A673 (cell line): ENCODE results near the gene USP25. TPM values are rescaled to one million over a fixed set of nuclear protein-coding genes. Genes with fewer than 3 reads are reported as not detected.

Source experiments
- BruUV-seq: library from RNA; stranded (reverse); fragments of 400-500 nt; replicated peaks from 2 replicates; lab custom pipeline; 2021; lab: Mats Ljungman, UMichigan
- CTCF ChIA-PET: fragments of 300-600 bp; sonication (Branson Sonifier 250); formaldehyde crosslinking; loops from one replicate; lab custom pipeline; 2022; ENCODE audit warnings: antibody characterized with exemption; lab: Charles Lee
- POLR2A ChIA-PET: fragments of 300-600 bp; sonication (Branson Sonifier 250); formaldehyde crosslinking; loops from one replicate; lab custom pipeline; 2022; ENCODE audit warnings: antibody characterized with exemption; ENCODE audit not compliant: low non-redundant PET; lab: Charles Lee
- DNase-seq: peaks from one replicate; pipeline ENCODE4 v3.0.0-alpha.2; 2015; ENCODE audit warnings: low spot score
- H3K27ac ChIP-seq: fragments of 200-600 bp; sonication (generic); 2 replicates; pipeline ENCODE4 v1.5.1; 2016; ENCODE audit warnings: mixed run types, low read depth, mild to moderate bottlenecking, mixed read lengths, antibody characterized with exemption, low read length; ENCODE audit not compliant: poor library complexity, severe bottlenecking
- H3K27me3 ChIP-seq: fragments of 200-600 bp; sonication (generic); replicated peaks from 2 replicates; pipeline ENCODE4 v1.6.1; 2017; ENCODE audit warnings: mixed run types, low read depth, mild to moderate bottlenecking, mixed read lengths, antibody characterized with exemption, low read length; ENCODE audit not compliant: insufficient read depth, poor library complexity
- H3K36me3 ChIP-seq: fragments of 200-600 bp; sonication (generic); 2 replicates; pipeline ENCODE4 v1.6.1; 2016; ENCODE audit warnings: mixed run types, mild to moderate bottlenecking, mixed read lengths, antibody characterized with exemption, low read length; ENCODE audit not compliant: insufficient read depth, poor library complexity, severe bottlenecking
- H3K4me1 ChIP-seq: fragments of 200-600 bp; sonication (generic); 2 replicates; pipeline ENCODE4 v1.6.1; 2017; ENCODE audit warnings: mixed run types, mild to moderate bottlenecking, mixed read lengths, antibody characterized with exemption, low read length; ENCODE audit not compliant: insufficient read depth, poor library complexity, severe bottlenecking
- H3K4me3 ChIP-seq: fragments of 200-600 bp; sonication (generic); 2 replicates; pipeline ENCODE4 v1.5.1; 2016; ENCODE audit warnings: low read depth, mixed run types, mild to moderate bottlenecking, mixed read lengths, low read length; ENCODE audit not compliant: poor library complexity, severe bottlenecking
- H3K9me3 ChIP-seq: fragments of 200-600 bp; sonication (generic); 2 replicates; pipeline ENCODE4 v1.6.1; 2016; ENCODE audit warnings: mixed run types, low read depth, mild to moderate bottlenecking, mixed read lengths, antibody characterized with exemption, low read length; ENCODE audit not compliant: poor library complexity, severe bottlenecking
- EZH2 ChIP-seq: fragments of 200-600 bp; sonication (generic); IDR thresholded peaks from 2 replicates; pipeline ENCODE4 v1.6.1; 2017; ENCODE audit warnings: borderline replicate concordance, low read depth, mild to moderate bottlenecking, mixed read lengths, antibody characterized with exemption, low read length; ENCODE audit not compliant: poor library complexity, severe bottlenecking
- intact Hi-C: fragments of 100-400 bp; cut with micrococcal nuclease; formaldehyde crosslinking; loops from one replicate; pipeline ENCODE4 v1.10.0; 2022; ENCODE audit not compliant: unreplicated experiment
- total RNA-seq: library from RNA; stranded (reverse); gene quantifications from 2 replicates; pipeline ENCODE4 v1.2.3, GENCODE V29; 2021
- TF ChIP-seq, protein P1 (sequence below): fragments of 300-800, 200-600 bp; sonication (generic); conservative IDR thresholded peaks from 2 replicates; pipeline ENCODE4 v1.5.1; 2017; ENCODE audit warnings: low read depth, mild to moderate bottlenecking, antibody characterized with exemption, low read length, moderate library complexity, mixed read lengths

Gene USP25
- total RNA-seq, 1 experiment from 2014 or later, result 27.5 TPM

DNA sequence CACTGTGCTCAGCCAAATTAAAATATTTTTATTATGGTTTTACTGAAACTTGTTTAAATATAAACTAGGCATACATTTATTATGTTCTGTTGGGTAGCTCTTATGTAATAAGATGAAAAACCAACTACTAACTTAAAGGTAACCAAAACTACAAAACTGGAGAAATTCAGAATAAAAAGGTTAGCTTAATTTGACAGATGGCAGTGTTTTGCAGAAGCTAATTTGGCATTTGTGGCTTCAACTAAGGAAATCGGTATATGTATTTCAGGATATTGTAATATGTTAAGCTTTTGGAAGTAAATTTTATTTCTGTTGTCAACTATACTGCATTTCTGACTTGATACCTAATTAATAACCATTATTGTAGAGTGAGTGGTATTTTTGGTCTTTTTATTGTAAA lies 18.8 kb downstream of the USP25 start:
- H3K9me3 ChIP-seq, result no peaks in the 10 kb centered on the region
- DNase-seq, result no peak
- TF ChIP-seq, protein P1, sequence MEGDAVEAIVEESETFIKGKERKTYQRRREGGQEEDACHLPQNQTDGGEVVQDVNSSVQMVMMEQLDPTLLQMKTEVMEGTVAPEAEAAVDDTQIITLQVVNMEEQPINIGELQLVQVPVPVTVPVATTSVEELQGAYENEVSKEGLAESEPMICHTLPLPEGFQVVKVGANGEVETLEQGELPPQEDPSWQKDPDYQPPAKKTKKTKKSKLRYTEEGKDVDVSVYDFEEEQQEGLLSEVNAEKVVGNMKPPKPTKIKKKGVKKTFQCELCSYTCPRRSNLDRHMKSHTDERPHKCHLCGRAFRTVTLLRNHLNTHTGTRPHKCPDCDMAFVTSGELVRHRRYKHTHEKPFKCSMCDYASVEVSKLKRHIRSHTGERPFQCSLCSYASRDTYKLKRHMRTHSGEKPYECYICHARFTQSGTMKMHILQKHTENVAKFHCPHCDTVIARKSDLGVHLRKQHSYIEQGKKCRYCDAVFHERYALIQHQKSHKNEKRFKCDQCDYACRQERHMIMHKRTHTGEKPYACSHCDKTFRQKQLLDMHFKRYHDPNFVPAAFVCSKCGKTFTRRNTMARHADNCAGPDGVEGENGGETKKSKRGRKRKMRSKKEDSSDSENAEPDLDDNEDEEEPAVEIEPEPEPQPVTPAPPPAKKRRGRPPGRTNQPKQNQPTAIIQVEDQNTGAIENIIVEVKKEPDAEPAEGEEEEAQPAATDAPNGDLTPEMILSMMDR, result no peak
- TF ChIP-seq EZH2, result no peak
- CTCF ChIA-PET, result no interaction called here
- no TSS peak for BruUV-seq
- H3K4me3 ChIP-seq, result no peak overlapping the region
- peaks cover 21% of the 10 kb centered on the region for H3K4me1 ChIP-seq
- no peaks in the 10 kb centered on the region for H3K36me3 ChIP-seq
- H3K27ac ChIP-seq, result peak overlapping the region; percentile 11
- intact Hi-C loops, result no loop called here
- H3K27me3 ChIP-seq, result no peaks in the 10 kb centered on the region
- POLR2A ChIA-PET, result interaction anchor here (0.7 kb wide), 1 partner anchor 23 kb away, joined by 3 read pairs; no protein-coding TSS in a partner anchor

DNA sequence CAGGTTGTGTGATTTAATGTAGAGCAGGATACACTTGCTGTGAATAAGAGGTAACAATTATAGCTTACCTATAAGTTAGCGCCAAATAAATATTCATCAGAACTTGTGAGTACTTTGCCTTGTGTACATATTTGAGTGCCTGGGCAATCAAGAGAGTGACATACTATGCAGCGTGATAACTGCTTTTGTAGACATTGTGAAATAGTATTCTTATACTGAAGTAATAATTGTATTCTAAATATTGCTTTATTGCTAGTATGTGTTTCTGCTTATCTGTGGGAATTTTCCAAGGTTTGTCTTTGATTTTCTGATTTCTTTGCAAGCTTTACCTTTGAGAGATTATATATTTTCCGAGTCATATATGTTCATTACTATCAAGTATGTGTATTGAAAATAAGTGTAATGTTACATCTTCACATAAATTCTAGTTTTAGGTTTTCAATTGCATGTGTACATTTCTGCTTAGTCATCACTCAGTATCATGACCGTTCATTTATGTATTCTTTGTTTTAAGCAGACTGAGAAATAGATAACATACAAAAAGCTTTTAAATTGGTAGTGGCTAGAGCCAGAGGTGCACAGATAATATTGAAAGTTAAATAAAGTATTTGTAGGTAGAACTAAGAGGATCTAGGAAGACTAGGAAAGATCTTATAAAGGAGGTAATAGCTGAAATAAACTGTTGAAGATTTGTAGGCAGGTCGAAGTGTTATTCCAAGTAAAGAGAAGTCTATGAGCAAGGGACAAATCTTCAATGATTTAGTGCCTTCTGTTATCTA lies 19.5 kb downstream of the USP25 start:
- DNase-seq, result no peak
- intact Hi-C loops, result no loop called here
- ChIA-PET POLR2A (interaction anchor here (0.7 kb wide), 1 partner anchor 22 kb away, joined by 3 read pairs; no protein-coding TSS in a partner anchor), CTCF (no interaction called here)
- no peaks in the 10 kb centered on the region for H3K36me3 ChIP-seq
- peaks cover 21% of the 10 kb centered on the region for H3K4me1 ChIP-seq
- TF ChIP-seq, protein P1, result no peak
- TF ChIP-seq EZH2, result no peak
- no peak overlapping the region for H3K4me3 ChIP-seq
- no peaks in the 10 kb centered on the region for H3K27me3 ChIP-seq
- BruUV-seq, result no TSS peak
- H3K9me3 ChIP-seq, result no peaks in the 10 kb centered on the region
- H3K27ac ChIP-seq, result peak overlapping the region; percentile 11

DNA sequence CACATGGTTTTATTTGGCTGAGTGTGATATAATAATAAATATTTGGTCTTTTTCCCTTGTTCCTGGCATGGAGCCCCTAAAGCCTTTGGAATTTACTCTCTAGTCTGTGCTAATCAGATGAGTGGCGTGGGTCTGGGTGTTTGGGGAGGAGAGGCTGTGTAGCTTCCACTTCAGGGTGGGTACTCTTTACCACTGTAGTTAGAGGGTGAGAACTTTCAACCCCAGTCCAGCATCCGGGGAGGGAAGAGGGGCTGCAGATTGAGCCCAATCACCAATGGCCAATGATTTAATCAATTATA lies 20.0 kb downstream of the USP25 start:
- no TSS peak for BruUV-seq
- peak overlapping the region; percentile 11 for H3K27ac ChIP-seq
- H3K9me3 ChIP-seq, result no peaks in the 10 kb centered on the region
- CTCF ChIA-PET, result no interaction called here
- H3K4me3 ChIP-seq, result no peak overlapping the region
- no peaks in the 10 kb centered on the region for H3K36me3 ChIP-seq
- TF ChIP-seq, protein P1, result no peak
- TF ChIP-seq EZH2, result no peak
- intact Hi-C loops, result no loop called here
- DNase-seq, result no peak
- H3K27me3 ChIP-seq, result no peaks in the 10 kb centered on the region
- POLR2A ChIA-PET, result no interaction called here
- H3K4me1 ChIP-seq, result peaks cover 21% of the 10 kb centered on the region
